K562 (cell line): ENCODE results near the gene ANKRD24. TPM values are rescaled to one million over a fixed set of nuclear protein-coding genes. Genes with fewer than 3 reads are reported as not detected.

Experiments used
- AFF1 ChIP-seq, 2 experiments: fragments of 450-650 bp; IDR thresholded peaks; 2 replicates each; pipeline ENCODE4 v1.6.1; 2018; ENCODE audit warnings: mild to moderate bottlenecking in 2 of 2, low read depth in 1 of 2; ENCODE audit not compliant: partially characterized antibody in 2 of 2
- CEBPG ChIP-seq, 3 experiments: fragments of 200-800 bp in 1 of 3; sonication (Bioruptor generic) in 1 of 3; sonication (generic) in 1 of 3; formaldehyde crosslinking in 1 of 3; IDR thresholded peaks in 2 of 3; conservative IDR thresholded peaks in 1 of 3; 2 replicates each; pipeline versions ENCODE4 v1.6.1 to v1.8.0; 2016 to 2022; ENCODE audit warnings: missing compliant biosample characterization in 2 of 3, missing genetic modification characterization in 2 of 3, mild to moderate bottlenecking in 1 of 3, missing genetic modification reagents in 1 of 3
- GABPB1 ChIP-seq: sonication (generic); formaldehyde crosslinking; IDR thresholded peaks from 2 replicates; pipeline ENCODE4 v1.8.0; 2022; ENCODE audit warnings: mild to moderate bottlenecking, missing genetic modification reagents
- NELFE ChIP-seq: IDR thresholded peaks from 2 replicates; pipeline ENCODE4 v1.6.1; 2011; ENCODE audit warnings: mild to moderate bottlenecking; ENCODE audit not compliant: insufficient read depth, insufficient read length
- ZNF277 ChIP-seq: fragments of 250-450 bp; sonication (Bioruptor Pico); IDR thresholded peaks from 2 replicates; pipeline ENCODE4 v1.8.0; 2022; ENCODE audit warnings: inconsistent platforms, mild to moderate bottlenecking, moderate library complexity, borderline replicate concordance
- polyA plus RNA-seq, 8 experiments: library from polyadenylated mRNA; depleted of rRNA in 4 of 8; stranded (reverse) in 5 of 8; unstranded in 3 of 8; fragments of >200 nt; fragmentation: Nextera tagmentation in 2 of 8; fragmentation: Illumina TruSeq in 1 of 8; extraction: Ambion mirVana in 2 of 8; extraction: Trizol in 1 of 8; gene quantifications; 2 replicates each; pipeline versions ENCODE4 v1.2.1 to v1.2.3, GENCODE V29; 2011 to 2014; ENCODE audit warnings: inconsistent platforms in 1 of 8, missing spikeins in 1 of 8
- total RNA-seq, 7 experiments: library from RNA; depleted of rRNA in 6 of 7; stranded (reverse); fragments of >200 nt in 6 of 7; fragmentation: Illumina TruSeq in 2 of 7; extraction: Trizol in 2 of 7; gene quantifications; 2 replicates each; pipeline versions ENCODE4 v1.2.1 to v1.2.3, GENCODE V29; 2011 to 2021; ENCODE audit warnings: low replicate concordance in 1 of 7

The ANKRD24 gene
- total and polyA plus RNA-seq, 9 of the 15 experiments (the other 6 are each of a cell fraction or from before 2014, with no cell fraction given), result 0.07 to 0.12 (median 0.09) TPM; not detected in 5

- TF ChIP-seq CEBPG (CRISPR knock-in tag; IDR thresholded peaks at IDR 0.05) (no peak), CEBPG (tag; conservative IDR thresholded peaks at IDR 0.05 in 1 of 2, IDR thresholded peaks at IDR 0.05 in 1 of 2) (no peak), AFF1 (IDR thresholded peaks at IDR 0.05; ENCODE audit: low read depth in 1 of 2, partially characterized antibody in 2 of 2) (no peak), NELFE (no peak), ZNF277 (CRISPR knock-in tag) (no peak), GABPB1 (CRISPR knock-in tag) (no peak)
- TF ChIP-seq, all 486 proteins: peak for 30
These were observed 1.4 kb upstream of the ANKRD24 start (continued) for GRCh38 chr19:4181053-4181508.
